Sigmoid colon (tissue), 4 donors: ENCODE results near the gene IGDCC3.

Experiments used
- CTCF ChIP-seq, 4 experiments: fragments of 450-650 bp in 3 of 4; fragments of 200-600 bp in 1 of 4; IDR thresholded peaks; one replicate each; pipeline ENCODE4 v1.5.1; 2016 to 2019; ENCODE audit warnings: antibody characterized with exemption in 4 of 4, mild to moderate bottlenecking in 3 of 4, moderate library complexity in 2 of 4
- EP300 ChIP-seq, 4 donors: sonication (generic); formaldehyde crosslinking; IDR thresholded peaks; one replicate each; pipeline ENCODE4 v1.6.1; 2017; ENCODE audit warnings: antibody characterized with exemption in 4 of 4
- POLR2A ChIP-seq, 2 donors: fragments of 450-650 bp; IDR thresholded peaks; one replicate each; pipeline ENCODE4 v1.6.1; 2016; ENCODE audit warnings: antibody characterized with exemption in 2 of 2, mild to moderate bottlenecking in 2 of 2, moderate library complexity in 2 of 2
- POLR2AphosphoS5 ChIP-seq, 4 donors: sonication (generic); formaldehyde crosslinking; IDR thresholded peaks; one replicate each; pipeline ENCODE4 v1.6.1; 2017; ENCODE audit warnings: antibody characterized with exemption in 4 of 4

DNA sequence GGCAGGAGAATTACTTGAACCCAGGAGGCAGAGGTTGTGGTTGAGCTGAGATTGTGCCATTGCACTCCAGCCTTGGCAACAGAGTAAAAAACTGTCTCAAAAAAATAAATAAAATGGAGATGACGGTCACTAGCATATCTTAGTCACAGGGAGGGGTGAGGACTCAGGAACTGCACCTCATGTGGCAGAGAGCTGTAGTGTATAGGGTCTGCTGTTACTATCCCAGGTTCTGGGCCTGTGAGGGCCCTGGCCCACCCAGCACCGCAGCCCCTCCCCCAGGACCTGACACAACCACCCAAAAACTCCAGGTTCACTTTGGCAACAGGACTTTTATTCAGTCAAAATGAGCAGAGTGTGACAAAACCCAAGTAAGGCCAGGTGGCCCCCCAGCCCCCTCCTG, 51.0 kb downstream of the IGDCC3 start:
- no peak for TF ChIP-seq EP300 (IDR thresholded peaks at IDR 0.05)
- TF ChIP-seq POLR2A (IDR thresholded peaks at IDR 0.05) = no peak
- TF ChIP-seq CTCF (IDR thresholded peaks at IDR 0.05) = no peak
- TF ChIP-seq POLR2AphosphoS5 (IDR thresholded peaks at IDR 0.05) = no peak
